HG03565 (cell line): ENCODE results near the gene SLC35F1.
"Not testable (repeated sequence)": the region's sequence is repeated elsewhere in the genome, so short reads cannot be mapped to it uniquely, and the experiment has no call there.

Source experiments
- ATAC-seq: cut with Tn5 transposase; IDR thresholded peaks from one replicate; pipeline ENCODE4 v1.9.1; 2021; ENCODE audit warnings: mild to moderate bottlenecking, moderate library complexity; ENCODE audit not compliant: unreplicated experiment

The SLC35F1 gene

DNA sequence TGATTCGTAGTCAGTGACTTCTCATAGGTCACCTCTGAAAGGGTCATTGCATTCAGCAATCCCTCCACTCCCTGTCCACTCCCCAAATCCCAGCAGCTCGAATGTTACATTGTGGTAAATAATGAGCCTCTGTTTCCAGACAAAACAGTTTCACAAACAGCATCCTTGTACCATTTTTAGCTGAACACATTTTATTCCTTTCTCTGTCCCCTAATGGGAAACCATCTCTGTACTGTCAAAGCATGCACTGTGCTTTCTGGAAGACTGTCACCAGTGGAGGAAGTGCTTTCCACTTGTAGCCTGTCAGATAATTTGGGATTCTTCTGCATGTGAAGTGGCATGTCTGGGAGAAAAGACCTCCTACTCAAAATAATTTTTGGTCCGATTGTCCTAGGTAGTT, 82.0 kb downstream of the SLC35F1 start:
- ATAC-seq = no peak

DNA sequence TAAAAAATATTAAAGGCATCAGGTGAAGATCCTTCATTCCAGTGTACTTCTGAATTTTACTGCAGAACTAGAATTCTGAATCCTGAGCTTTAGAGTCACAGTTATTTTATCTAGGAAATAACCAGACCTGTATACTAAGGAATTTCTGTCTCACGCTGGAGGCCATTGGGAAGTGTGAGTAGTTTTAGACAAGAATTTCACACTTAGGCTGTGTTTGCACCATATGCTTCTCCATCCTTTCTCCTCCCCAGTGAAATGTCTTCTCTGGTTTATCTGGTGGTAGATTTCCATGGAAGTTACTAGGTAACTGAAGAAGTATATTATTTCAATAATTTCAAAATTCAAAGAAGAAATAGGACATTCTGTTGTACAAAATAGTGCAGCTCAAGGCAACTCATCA, 83.1 kb downstream of the SLC35F1 start:
- no peak for ATAC-seq

DNA sequence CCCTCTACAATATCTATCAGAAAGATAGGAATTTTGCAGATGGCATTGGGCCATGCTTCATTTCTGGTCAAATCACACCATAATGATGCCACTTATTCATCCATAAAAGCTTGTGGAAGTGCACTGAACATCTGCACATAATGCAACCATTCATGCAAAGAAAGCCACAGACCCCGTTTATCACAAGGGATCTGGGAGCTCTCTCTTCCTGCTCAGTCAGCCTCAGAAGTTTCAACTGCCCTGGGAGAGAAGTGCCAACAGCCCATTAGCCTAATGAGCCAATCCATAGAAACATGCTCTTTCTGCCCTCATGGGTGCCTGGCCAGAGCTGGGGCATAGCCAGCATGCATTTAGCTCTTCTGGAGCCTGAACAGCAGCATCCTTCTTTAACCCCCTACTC, 85.8 kb downstream of the SLC35F1 start:
- ATAC-seq = no peak

DNA sequence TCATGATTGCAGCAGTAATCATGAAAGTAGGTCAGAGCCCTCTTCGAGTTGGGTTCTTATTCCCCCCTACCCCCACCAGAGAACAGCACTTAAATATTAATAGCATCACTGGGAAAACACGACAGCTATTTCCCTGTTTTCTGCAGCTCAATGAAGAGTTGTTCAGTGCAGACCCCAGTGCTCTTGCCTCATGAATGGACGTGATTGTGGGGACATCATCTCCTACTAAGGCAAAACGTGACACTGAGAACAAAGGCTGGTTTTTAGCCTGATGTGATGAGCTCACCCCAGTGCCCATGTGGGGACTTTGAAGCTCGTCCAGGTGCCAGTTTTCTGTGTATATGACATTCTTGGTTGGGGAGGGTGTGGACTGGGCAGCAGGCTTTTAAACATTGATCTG, 105.9 kb downstream of the SLC35F1 start:
- ATAC-seq = no peak

DNA sequence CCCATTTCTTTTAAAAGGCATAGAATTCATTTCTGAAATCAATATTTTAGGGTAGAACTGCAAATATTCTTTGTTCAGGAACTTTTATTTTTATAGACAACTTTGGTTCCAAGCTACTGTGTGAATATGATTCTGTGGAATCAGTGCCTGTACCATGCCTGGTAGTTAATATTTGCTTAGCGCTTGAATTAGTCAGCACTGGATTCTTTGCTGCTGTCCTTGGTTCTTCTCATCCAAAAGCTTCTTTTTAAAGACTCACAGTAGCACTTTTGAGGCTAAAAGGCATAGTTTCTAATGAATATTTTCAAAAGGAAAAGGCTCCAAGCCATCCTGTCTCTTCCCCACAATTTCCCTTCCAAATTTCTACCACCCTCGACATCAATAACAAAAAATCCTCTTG, 109.5 kb downstream of the SLC35F1 start:
- ATAC-seq = no peak

DNA sequence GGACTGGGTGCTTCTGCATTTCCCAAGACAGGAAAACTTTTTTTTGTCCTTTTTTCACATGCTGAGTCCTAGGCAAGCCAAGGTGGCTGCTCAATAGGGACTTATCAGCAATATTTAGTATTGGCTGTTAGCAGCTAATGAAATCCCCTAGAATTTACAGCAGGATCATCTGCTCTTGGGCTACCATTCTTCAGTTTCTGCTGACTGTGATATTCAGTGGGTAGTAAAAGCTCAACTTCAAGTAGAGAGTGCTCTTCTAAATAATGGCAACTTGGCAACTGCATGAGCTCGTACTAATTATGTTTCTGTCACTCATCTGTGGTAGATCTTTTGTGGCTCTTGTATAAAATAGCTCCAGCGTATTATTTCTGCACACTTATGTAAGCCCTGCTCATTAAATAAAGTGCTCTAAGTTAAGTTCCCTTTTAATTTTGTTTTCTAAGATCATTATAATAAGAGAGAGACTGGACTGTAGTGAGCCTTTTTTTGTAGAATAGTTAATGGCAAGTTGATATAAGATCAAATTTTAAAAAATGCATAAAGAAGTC, 110.3 kb downstream of the SLC35F1 start:
- ATAC-seq = no peak

DNA sequence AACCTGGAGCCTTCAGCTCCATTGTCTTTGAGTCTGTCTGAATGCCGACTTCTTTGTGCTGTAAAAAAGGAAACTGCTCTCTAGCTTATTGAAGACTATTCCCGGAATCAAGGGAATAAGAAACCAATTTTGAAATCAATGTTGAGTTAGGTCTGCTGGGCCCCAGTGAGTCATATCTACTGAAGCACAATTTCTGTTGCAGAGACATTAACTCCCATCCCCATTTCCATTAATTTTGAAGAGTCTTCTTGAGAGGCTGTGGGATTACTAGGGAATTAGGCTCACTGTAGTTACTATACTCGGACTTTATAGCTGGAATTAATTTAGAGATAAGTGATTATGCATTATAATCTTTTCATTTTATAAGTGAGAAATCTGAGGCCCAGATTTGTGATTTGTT, 116.7 kb downstream of the SLC35F1 start:
- ATAC-seq = no peak

DNA sequence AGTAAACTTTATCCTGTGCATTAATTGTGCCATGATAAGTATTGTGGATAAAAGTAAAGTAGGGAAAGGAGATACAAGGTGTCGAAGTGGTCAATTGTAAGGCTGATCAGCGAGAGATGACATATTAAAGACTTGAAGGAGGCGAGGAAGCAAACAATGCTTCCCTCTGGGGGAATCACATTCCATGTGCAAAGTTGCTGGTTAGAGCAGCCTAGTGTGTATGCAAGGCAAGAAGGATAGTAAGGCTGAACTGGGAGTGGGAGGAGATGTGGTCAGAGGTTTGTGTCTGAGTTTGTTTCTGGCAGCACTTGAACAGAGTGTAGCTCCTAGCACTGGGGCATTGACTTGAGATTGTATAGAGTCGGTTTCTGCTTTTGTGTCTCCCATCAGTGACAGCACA, 122.9 kb downstream of the SLC35F1 start:
- no peak for ATAC-seq

DNA sequence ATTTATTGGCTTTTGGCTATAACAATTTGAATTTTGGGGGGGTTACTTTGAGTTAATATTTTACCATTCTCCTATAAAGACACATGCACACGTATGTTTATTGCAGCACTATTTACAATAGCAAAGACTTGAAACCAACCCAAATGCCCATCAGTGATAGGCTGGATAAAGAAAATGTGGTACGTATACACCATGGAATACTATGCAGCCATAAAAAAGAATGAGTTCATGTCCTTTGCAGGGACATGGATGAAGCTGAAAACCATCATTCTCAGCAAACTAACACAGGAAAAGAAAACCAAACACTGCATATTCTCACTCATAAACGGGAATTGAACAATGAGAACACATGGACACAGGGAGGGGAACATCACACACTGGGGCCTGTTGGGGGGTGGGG, 130.4 kb downstream of the SLC35F1 start:
- ATAC-seq = not testable (repeated sequence)

DNA sequence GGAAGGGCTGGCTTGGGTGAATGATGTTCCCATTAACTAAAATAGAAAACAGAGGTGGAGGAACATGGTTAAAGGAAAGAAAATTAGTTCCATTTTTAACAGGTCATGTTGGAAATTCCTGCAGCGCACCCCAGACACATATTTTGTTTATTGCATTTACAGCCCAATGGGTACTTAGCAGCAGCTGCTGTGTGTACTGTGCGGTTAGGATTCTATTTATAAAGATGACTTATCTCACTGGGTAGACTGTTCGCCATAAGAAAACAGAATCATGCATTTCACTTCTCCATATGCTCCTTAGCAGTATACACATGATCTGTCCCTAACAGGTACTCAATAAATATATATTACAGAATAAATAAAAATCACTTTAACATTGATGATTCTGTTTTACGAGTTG, 135.8 kb downstream of the SLC35F1 start:
- no peak for ATAC-seq

DNA sequence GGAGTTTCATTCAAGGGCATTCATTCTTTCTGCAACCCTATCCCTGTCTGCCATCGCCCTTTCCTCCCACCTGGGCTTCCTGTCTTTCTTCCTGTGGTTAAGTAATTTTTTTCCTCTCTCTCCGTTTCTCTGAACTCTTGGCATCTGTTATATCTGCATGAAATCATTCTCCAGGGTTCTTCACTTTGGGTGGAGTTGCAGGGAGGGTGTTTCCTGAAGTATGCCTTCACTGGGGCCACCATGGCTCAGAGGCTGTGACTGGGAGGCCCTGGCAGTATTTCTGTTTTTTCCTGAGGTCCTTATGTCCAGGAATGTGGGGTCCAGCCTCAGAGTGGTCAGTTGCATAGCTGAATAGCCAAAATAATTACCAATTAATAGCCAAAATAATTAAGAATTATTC, 137.2 kb downstream of the SLC35F1 start:
- ATAC-seq = no peak

DNA sequence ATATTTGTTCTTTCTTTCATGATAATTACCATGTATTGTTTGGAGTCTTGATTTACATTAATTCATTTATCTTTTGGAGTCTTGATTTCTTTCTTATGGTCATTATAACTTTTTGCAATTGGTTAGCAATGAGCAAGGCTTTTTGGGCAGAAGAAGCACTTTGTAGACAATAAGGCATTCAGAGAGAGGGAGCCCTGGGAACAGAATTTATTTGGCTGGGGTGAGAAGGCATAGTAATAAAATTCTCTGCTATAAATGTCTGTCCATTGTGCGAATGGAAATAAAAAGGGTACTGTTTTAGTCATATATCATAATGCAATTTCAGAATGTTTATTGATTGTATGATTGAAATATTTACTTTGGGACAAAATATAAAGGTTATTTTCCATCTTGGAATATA, 147.0 kb downstream of the SLC35F1 start:
- ATAC-seq = no peak

DNA sequence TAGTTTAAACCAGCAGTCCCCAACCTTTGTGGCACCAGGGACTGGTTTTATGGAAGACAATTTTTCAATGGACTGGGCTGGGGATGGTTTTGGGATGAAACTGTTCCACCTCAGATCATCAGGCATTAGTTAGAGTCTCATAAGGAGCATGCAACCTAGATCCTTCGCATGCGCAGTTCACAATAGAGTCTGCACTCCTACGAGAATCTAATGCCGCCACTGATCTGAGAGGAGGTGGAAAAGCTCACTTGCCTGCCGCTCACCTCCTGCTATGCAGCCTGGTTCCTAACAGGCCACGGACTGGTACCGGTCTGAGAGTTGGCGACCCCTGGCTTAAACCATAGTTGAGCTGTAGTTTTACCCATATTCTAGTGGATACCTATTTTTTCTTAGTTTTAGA, 154.6 kb downstream of the SLC35F1 start:
- no peak for ATAC-seq

DNA sequence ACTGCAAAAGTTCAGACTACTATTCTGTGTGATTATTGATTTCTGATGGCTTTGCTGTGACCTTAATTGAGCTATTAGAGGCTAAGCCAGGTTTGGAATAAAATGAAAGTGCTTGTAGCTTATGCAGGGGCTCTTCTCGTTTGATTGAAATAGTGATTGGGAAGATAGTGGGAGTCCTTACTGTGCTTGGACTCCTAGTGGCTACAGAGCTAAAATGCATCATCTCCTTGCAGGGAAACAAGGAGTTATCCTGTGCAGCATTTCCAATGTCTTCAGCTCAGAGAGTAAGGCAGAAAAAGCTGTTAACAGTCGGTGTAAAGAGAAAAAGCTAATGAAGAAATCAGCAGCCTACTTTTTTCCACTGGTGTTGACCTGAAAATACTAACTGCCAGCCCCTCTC, 173.5 kb downstream of the SLC35F1 start:
- ATAC-seq = no peak

DNA sequence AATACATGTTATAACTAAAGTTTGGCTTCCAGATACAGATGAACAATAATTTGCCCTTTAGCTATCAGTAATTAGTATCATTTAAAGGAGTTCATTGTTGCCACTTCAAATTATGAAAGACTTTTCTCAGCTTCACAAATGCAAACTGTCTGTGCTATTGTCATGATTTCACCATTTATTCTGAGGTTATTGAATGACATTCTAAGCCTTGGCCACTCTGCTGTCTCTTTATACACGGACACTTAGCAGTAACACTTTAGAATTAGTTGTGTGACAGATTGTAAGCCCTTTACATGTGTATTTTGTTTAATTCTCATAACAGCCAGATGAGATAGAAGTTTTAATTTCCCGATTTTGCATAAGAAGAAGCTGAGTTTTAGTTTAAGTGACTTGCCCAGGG, 176.6 kb downstream of the SLC35F1 start:
- ATAC-seq = no peak

DNA sequence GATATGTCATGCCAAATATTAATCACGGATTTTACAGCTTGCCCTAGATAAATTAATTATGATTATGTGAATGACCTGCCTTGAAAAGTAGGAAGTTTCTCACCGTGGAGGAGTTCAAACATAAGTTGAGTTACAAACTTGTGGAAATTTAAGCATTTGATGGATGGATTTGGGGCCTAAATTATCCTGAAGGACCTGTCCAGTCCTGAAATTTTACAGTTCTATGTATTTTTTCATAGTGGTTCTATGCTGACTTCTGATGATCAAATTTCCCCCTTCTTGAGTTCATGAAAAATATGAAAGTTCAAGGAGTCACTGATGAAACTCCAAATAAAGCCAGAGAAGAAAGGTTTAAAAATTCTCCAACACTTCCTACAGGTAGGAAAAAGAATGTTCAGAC, 178.6 kb downstream of the SLC35F1 start:
- no peak for ATAC-seq

DNA sequence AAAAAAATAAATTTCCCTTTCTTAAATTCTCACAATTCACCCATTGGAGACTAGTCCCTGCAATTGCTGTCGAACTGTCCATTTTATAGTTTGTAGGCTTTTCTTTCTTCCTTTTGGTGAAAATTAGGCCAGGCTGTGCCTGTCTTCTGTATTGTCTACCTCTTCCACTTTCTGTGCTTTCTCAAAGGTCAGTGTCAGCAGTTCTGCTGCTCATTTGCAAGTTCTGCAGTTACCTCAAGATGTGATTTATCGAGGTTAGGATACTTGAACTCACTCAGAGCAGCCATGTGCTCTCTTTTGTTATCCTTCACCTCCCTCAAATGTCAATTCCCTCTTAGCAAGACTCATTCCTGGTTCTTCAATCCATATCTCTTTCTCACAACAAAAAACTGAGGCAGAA, 179.1 kb downstream of the SLC35F1 start:
- no peak for ATAC-seq

DNA sequence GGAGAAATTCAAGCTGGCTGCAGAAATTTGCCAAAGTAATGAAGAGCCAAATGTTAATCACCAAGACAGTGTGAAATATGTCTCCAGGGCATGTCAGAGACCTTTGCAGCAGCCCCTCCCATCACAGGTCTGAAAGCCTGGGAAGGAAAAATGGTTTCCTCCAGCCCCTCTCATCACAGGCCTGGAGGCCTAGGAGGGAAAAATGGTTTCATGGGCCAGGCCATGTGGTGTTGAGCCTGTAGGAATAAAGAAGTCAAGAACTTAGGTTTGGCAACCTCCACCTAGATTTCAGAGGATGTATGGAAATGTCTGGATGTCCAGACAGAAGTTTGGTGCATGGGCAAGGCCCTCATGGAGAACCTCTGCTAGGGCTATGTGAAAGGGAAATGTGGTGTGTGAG, 185.0 kb downstream of the SLC35F1 start:
- ATAC-seq = no peak

DNA sequence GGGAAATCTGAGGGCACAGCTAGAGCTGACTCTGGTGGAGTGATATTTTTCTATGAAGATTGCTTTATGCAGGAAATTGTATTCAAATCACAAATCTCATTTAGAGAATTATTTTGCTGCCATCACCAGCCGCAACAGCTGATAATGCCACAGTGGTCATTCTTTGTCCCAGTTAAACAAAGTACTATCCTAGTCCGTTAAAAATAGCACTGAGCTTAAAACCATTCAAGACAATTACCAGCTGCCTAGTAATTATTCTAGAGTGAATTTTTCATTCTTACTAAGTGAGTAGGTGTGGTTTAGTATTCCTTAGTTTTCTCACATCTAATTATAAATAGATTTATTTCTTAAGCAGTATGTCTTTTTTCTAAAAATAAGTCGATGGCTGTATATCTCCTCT, 190.5 kb downstream of the SLC35F1 start:
- no peak for ATAC-seq

DNA sequence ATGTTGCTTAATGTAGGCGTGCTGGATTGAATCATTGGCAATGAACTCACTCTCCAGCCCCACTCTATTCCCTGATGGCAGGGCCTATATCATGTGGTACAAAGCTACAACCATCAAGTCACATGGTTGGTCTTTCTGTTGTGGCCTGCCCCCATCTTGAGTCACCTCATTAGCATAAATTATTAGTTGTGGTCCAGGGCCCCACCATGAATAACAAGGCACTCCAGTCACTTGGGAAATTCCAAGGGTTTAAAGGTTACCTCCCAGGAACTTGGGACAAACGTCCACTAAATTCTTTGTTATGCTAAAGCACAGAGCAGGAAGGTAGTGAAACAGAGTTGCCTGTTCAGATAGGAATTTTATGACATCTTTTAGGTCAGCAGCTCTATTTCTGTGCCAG, 193.7 kb downstream of the SLC35F1 start:
- ATAC-seq = no peak

DNA sequence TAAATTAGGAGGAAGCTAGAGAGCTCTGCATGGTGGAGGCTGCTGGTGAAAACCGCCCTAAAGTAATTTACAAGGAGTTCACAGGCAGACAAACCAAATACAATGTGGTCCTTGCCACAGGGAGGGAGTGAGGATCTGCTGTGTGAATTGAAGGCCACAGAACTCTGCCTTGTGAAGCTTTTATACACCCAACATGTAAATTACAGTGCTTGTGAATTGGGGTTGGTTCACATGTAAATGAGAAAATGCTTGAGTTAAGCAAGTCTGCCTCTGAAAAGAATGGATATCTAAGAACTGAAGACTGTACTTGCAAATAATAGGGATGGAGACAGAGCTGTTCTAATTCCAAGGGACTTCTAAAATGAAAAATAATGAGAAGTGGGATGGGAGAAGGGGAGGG, 194.2 kb downstream of the SLC35F1 start:
- no peak for ATAC-seq

DNA sequence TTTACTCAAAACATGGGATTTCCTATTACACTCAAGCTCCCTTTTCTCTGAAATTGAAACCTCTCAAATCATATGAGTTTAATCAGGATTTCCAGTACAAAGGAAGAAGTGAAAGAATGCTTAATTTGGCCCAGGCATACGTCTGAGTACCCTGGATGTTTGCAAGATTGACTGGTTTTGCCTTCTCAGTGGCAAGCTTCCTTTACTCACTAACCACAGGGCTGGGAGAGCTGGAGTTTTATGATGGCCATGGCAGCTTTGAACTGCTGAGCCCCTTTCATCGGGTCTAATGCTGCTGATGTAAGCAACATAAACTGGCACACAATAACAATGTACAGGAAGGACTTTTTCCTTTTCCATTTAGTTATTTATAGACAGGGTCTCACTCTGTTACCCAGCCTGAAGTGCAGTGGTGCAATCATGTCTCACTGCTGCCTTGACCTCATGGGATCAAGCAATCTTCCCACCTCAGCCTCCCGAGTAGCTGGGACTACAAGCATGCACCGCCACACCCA, 194.8 kb downstream of the SLC35F1 start:
- ATAC-seq = no peak

DNA sequence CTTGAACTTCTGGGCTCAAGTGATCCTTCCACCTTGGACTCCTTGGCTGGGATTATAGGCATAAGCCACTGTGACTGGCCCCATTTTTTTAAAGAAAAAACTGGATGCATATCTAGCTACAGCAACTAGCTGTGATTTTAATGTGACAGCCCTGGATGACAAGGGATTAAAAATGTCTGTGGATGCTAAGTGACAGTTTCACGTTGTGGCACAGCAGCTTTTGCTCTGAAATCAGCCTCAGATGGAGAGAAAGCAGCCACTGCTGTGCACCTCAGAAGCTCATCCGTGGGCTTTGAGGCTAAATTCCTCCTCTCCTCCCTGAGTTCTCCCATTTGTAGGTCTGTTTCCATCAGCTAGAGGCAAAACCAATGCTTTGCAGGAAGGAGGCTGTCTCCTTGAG, 195.3 kb downstream of the SLC35F1 start:
- no peak for ATAC-seq
